CD4-positive, alpha-beta T cell (primary cell): ENCODE measurements around the gene TOM1L2. TPM values are rescaled to one million over a fixed set of nuclear protein-coding genes. Genes with fewer than 3 reads are reported as not detected.

Experiments
- ATAC-seq: fragments of 200-7000 bp; cut with Tn5 transposase; one replicate; pipeline ENCODE4 v1.10.0; 2022; ENCODE audit warnings: mild to moderate bottlenecking; ENCODE audit not compliant: poor library complexity
- CTCF ChIA-PET: fragments of 350-600 bp; sonication (Branson Sonifier 250); formaldehyde crosslinking; loops from one replicate; lab custom pipeline; 2021; ENCODE audit warnings: antibody characterized with exemption, inconsistent platforms; lab: Charles Lee
- POLR2A ChIA-PET: fragments of 350-600 bp; sonication (Branson Sonifier 250); formaldehyde crosslinking; loops from one replicate; lab custom pipeline; 2021; ENCODE audit warnings: antibody characterized with exemption, inconsistent platforms; lab: Charles Lee
- DNase-seq, 14 experiments: peaks; one replicate each; pipeline ENCODE4 v3.0.0-alpha.2; 2013 to 2020; ENCODE audit warnings: mixed read lengths in 2 of 14
- H3K27ac ChIP-seq, 2 donors: one replicate each; pipeline versions ENCODE4 v1.5.1 to v1.7.0; 2013; ENCODE audit warnings: low read length in 2 of 2, low read depth in 1 of 2, mild to moderate bottlenecking in 1 of 2
- H3K27me3 ChIP-seq, 2 experiments: 1 replicate in 1 of 2; 2 replicates in 1 of 2; pipeline versions ENCODE4 v1.6.1 to v1.7.0; 2013; ENCODE audit warnings: low read length in 2 of 2, control low read depth in 1 of 2, mild to moderate bottlenecking in 1 of 2, moderate library complexity in 1 of 2; ENCODE audit not compliant: insufficient read depth in 2 of 2, control insufficient read depth in 1 of 2
- H3K36me3 ChIP-seq: one replicate; pipeline ENCODE4 v1.6.1; 2013; ENCODE audit warnings: low read length, control low read depth; ENCODE audit not compliant: insufficient read depth
- H3K4me1 ChIP-seq: one replicate; pipeline ENCODE4 v1.6.1; 2013; ENCODE audit warnings: low read length, control low read depth; ENCODE audit not compliant: insufficient read depth
- H3K4me3 ChIP-seq: one replicate; pipeline ENCODE4 v1.5.1; 2013; ENCODE audit warnings: mild to moderate bottlenecking, low read length, moderate library complexity
- H3K9me3 ChIP-seq, 2 experiments: 1 replicate in 1 of 2; 2 replicates in 1 of 2; pipeline versions ENCODE4 v1.6.1 to v1.7.0; 2013; ENCODE audit warnings: low read length in 2 of 2, mild to moderate bottlenecking in 2 of 2, control low read depth in 1 of 2, moderate library complexity in 1 of 2; ENCODE audit not compliant: control insufficient read depth in 1 of 2, insufficient read depth in 1 of 2
- H3K27ac Mint-ChIP-seq: one replicate; pipeline ENCODE4 v1.8.0; 2020; ENCODE audit warnings: mixed read lengths
- H3K27me3 Mint-ChIP-seq: one replicate; pipeline ENCODE4 v1.8.0; 2021; ENCODE audit warnings: mixed read lengths
- H3K36me3 Mint-ChIP-seq: one replicate; pipeline ENCODE4 v1.8.0; 2021; ENCODE audit warnings: low read depth, mixed read lengths
- H3K4me1 Mint-ChIP-seq: one replicate; pipeline ENCODE4 v1.8.0; 2021; ENCODE audit warnings: low read depth, mixed read lengths
- H3K4me3 Mint-ChIP-seq: one replicate; pipeline ENCODE4 v1.8.0; 2020; ENCODE audit warnings: mild to moderate bottlenecking, mixed read lengths
- H3K9me3 Mint-ChIP-seq: one replicate; pipeline ENCODE4 v1.8.0; 2020; ENCODE audit warnings: mixed read lengths
- CTCF ChIP-seq: fragments of 200-600 bp; IDR thresholded peaks from one replicate; pipeline ENCODE4 v1.8.0; 2022; ENCODE audit warnings: antibody characterized with exemption, mild to moderate bottlenecking
- intact Hi-C, 2 experiments: fragments of 100-400 bp; cut with DNase I in 1 of 2; cut with micrococcal nuclease in 1 of 2; formaldehyde crosslinking; loops; one replicate each; pipeline versions ENCODE4 v1.15.1 to v1.9.0; 2023 to 2025; cut with DNase I, micrococcal nuclease
- total RNA-seq, 174 experiments: library from RNA in 2 of 174; stranded (reverse) in 2 of 174; gene quantifications; one replicate each; pipeline ENCODE4 v1.2.3 and lab custom pipeline; 2021 to 2026

TOM1L2 gene
- total RNA-seq, 2 experiments from 2014 or later = 28.5 to 30.5 TPM

GRCh38 chr17:17807440-17807839 lies 164.8 kb downstream of the TOM1L2 start:
- CTCF ChIA-PET = no interaction called here
- Histone ChIP-seq H3K27ac (no peak overlapping the region), H3K9me3 (no peaks in the 10 kb centered on the region), H3K27me3 (no peaks in the 10 kb centered on the region), H3K36me3 (peaks cover 16% of the 10 kb centered on the region), H3K4me3 (no peak overlapping the region), H3K4me1 (peaks cover 8% of the 10 kb centered on the region)
- H3K27me3 Mint-ChIP-seq = no peaks in the 10 kb centered on the region
- POLR2A ChIA-PET = no interaction called here
- peaks cover 43% of the 10 kb centered on the region for H3K36me3 Mint-ChIP-seq
- peaks cover 8% of the 10 kb centered on the region for H3K4me1 Mint-ChIP-seq
- no peaks in the 10 kb centered on the region for H3K9me3 Mint-ChIP-seq
- no peak for TF ChIP-seq CTCF
- H3K4me3 Mint-ChIP-seq = no peak overlapping the region
- DNase-seq (no peak), ATAC-seq (no peak)
- intact Hi-C loops = no loop called here
- H3K27ac Mint-ChIP-seq = no peak overlapping the region

- POLR2A ChIA-PET = no interaction called here
- Histone ChIP-seq H3K9me3 (no peaks in the 10 kb centered on the region), H3K27ac (no peak overlapping the region), H3K27me3 (no peaks in the 10 kb centered on the region), H3K4me3 (no peak overlapping the region), H3K4me1 (peaks cover under 1% of the 10 kb centered on the region), H3K36me3 (peaks cover 16% of the 10 kb centered on the region)
- ATAC-seq (no peak), DNase-seq (no peak)
- H3K4me1 Mint-ChIP-seq = peaks cover 2% of the 10 kb centered on the region
- intact Hi-C loops = no loop called here
- H3K27ac Mint-ChIP-seq = peak overlapping the region; percentile 36
- no peak for TF ChIP-seq CTCF
- no peaks in the 10 kb centered on the region for H3K27me3 Mint-ChIP-seq
- no peaks in the 10 kb centered on the region for H3K9me3 Mint-ChIP-seq
- no peak overlapping the region for H3K4me3 Mint-ChIP-seq
- CTCF ChIA-PET = no interaction called here
- peaks cover 36% of the 10 kb centered on the region for H3K36me3 Mint-ChIP-seq
Measured at GRCh38 chr17:17806611-17807274, 165.5 kb downstream of the TOM1L2 start.

- no peak overlapping the region for H3K27ac Mint-ChIP-seq
- H3K36me3 Mint-ChIP-seq = peaks cover 29% of the 10 kb centered on the region
- H3K27me3 Mint-ChIP-seq = no peaks in the 10 kb centered on the region
- no peaks in the 10 kb centered on the region for H3K4me1 Mint-ChIP-seq
- no peak overlapping the region for H3K4me3 Mint-ChIP-seq
- H3K4me1 ChIP-seq = no peaks in the 10 kb centered on the region
- H3K4me3 ChIP-seq = no peak overlapping the region
- intact Hi-C loops = no loop called here
- ChIA-PET POLR2A (no interaction called here), CTCF (no interaction called here)
- H3K27me3 ChIP-seq = no peaks in the 10 kb centered on the region
- no peaks in the 10 kb centered on the region for H3K9me3 ChIP-seq
- DNase-seq (no peak), ATAC-seq (no peak)
- no peak for TF ChIP-seq CTCF
- H3K9me3 Mint-ChIP-seq = no peaks in the 10 kb centered on the region
- no peak overlapping the region for H3K27ac ChIP-seq
- H3K36me3 ChIP-seq = peaks cover 16% of the 10 kb centered on the region
Measured at GRCh38 chr17:17806035-17806434, 166.2 kb downstream of the TOM1L2 start.
